ENCODE results near the gene ALKBH5.

Gene ALKBH5

DNA sequence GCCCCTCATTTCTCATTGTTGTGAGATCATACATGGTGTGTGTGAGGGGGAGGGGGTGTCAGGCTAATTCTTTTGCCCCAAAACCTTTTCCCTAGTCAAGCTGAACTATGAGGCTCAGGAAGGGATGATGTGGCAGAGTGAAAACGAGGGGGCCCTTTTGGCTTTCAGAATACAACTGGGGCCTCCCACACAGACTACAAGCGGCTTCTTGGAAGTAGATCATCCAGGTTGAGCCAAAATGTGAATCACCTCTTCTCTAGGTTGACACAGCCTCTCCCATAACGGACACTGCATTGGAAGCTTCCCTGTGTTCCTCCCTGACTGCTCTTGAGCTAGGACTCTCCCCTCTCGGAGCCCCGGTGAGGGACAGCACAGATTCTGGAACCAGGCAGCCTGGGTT, 2.3 kb upstream of the ALKBH5 start:
- peaks cover 0 to 16% of the 10 kb centered on the region in 2 experiments; a peak in 1 of 3 replicates for H3K36me3 ChIP-seq (ENCODE audit: control insufficient read depth in 2 of 2, insufficient read depth in 1 of 2, low read length in 2 of 2)
- H3K9me3 ChIP-seq (ENCODE audit: control insufficient read depth, insufficient read depth, low read depth, low read length) = no peaks in the 10 kb centered on the region
- H3K4me3 ChIP-seq (ENCODE audit: low read depth, low read length) = no peak overlapping the region
- POLR2A ChIA-PET = interaction anchor here (0.6 to 0.7 kb wide), 2 partner anchors 23 to 183 kb away, joined by 3 to 4 read pairs; no protein-coding TSS in a partner anchor
- no peak overlapping the region for H3K27ac ChIP-seq (ENCODE audit: extremely low read depth, low read depth, low read length)
- TF ChIP-seq ZNF544 (tag by site-specific recombination; IDR thresholded peaks at IDR 0.05) = no peak
- TF ChIP-seq ZNF302 (tag by site-specific recombination; IDR thresholded peaks at IDR 0.05; ENCODE audit: low read depth) = no peak
- no peak for TF ChIP-seq ZNF138 (tag by site-specific recombination; IDR thresholded peaks at IDR 0.05; ENCODE audit: borderline replicate concordance)
- no peak for TF ChIP-seq ZNF76 (tag by site-specific recombination; IDR thresholded peaks at IDR 0.05; ENCODE audit: borderline replicate concordance, low read depth)
- TF ChIP-seq ZNF221 (tag by site-specific recombination; IDR thresholded peaks at IDR 0.05; ENCODE audit: borderline replicate concordance) = no peak
- no peak for TF ChIP-seq ZNF155 (tag by site-specific recombination; IDR thresholded peaks at IDR 0.05)
- TF ChIP-seq, protein P1, sequence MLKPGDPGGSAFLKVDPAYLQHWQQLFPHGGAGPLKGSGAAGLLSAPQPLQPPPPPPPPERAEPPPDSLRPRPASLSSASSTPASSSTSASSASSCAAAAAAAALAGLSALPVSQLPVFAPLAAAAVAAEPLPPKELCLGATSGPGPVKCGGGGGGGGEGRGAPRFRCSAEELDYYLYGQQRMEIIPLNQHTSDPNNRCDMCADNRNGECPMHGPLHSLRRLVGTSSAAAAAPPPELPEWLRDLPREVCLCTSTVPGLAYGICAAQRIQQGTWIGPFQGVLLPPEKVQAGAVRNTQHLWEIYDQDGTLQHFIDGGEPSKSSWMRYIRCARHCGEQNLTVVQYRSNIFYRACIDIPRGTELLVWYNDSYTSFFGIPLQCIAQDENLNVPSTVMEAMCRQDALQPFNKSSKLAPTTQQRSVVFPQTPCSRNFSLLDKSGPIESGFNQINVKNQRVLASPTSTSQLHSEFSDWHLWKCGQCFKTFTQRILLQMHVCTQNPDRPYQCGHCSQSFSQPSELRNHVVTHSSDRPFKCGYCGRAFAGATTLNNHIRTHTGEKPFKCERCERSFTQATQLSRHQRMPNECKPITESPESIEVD (tag by site-specific recombination; IDR thresholded peaks at IDR 0.05) = no peak
- TF ChIP-seq ZNF394 (tag by site-specific recombination; IDR thresholded peaks at IDR 0.05; ENCODE audit: borderline replicate concordance) = no peak
- TF ChIP-seq, protein P2, sequence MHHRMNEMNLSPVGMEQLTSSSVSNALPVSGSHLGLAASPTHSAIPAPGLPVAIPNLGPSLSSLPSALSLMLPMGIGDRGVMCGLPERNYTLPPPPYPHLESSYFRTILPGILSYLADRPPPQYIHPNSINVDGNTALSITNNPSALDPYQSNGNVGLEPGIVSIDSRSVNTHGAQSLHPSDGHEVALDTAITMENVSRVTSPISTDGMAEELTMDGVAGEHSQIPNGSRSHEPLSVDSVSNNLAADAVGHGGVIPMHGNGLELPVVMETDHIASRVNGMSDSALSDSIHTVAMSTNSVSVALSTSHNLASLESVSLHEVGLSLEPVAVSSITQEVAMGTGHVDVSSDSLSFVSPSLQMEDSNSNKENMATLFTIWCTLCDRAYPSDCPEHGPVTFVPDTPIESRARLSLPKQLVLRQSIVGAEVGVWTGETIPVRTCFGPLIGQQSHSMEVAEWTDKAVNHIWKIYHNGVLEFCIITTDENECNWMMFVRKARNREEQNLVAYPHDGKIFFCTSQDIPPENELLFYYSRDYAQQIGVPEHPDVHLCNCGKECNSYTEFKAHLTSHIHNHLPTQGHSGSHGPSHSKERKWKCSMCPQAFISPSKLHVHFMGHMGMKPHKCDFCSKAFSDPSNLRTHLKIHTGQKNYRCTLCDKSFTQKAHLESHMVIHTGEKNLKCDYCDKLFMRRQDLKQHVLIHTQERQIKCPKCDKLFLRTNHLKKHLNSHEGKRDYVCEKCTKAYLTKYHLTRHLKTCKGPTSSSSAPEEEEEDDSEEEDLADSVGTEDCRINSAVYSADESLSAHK (tag by site-specific recombination; IDR thresholded peaks at IDR 0.05) = no peak
- TF ChIP-seq, protein P3, sequence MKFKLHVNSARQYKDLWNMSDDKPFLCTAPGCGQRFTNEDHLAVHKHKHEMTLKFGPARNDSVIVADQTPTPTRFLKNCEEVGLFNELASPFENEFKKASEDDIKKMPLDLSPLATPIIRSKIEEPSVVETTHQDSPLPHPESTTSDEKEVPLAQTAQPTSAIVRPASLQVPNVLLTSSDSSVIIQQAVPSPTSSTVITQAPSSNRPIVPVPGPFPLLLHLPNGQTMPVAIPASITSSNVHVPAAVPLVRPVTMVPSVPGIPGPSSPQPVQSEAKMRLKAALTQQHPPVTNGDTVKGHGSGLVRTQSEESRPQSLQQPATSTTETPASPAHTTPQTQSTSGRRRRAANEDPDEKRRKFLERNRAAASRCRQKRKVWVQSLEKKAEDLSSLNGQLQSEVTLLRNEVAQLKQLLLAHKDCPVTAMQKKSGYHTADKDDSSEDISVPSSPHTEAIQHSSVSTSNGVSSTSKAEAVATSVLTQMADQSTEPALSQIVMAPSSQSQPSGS (tag by site-specific recombination; IDR thresholded peaks at IDR 0.05; ENCODE audit: low read depth) = no peak
- TF ChIP-seq, protein P4, sequence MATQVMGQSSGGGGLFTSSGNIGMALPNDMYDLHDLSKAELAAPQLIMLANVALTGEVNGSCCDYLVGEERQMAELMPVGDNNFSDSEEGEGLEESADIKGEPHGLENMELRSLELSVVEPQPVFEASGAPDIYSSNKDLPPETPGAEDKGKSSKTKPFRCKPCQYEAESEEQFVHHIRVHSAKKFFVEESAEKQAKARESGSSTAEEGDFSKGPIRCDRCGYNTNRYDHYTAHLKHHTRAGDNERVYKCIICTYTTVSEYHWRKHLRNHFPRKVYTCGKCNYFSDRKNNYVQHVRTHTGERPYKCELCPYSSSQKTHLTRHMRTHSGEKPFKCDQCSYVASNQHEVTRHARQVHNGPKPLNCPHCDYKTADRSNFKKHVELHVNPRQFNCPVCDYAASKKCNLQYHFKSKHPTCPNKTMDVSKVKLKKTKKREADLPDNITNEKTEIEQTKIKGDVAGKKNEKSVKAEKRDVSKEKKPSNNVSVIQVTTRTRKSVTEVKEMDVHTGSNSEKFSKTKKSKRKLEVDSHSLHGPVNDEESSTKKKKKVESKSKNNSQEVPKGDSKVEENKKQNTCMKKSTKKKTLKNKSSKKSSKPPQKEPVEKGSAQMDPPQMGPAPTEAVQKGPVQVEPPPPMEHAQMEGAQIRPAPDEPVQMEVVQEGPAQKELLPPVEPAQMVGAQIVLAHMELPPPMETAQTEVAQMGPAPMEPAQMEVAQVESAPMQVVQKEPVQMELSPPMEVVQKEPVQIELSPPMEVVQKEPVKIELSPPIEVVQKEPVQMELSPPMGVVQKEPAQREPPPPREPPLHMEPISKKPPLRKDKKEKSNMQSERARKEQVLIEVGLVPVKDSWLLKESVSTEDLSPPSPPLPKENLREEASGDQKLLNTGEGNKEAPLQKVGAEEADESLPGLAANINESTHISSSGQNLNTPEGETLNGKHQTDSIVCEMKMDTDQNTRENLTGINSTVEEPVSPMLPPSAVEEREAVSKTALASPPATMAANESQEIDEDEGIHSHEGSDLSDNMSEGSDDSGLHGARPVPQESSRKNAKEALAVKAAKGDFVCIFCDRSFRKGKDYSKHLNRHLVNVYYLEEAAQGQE (tag by site-specific recombination; IDR thresholded peaks at IDR 0.05) = no peak
- TF ChIP-seq ZNF202 (tag by site-specific recombination; IDR thresholded peaks at IDR 0.05; ENCODE audit: borderline replicate concordance) = no peak
- TF ChIP-seq ZNF792 (tag by site-specific recombination; IDR thresholded peaks at IDR 0.05) = no peak
- TF ChIP-seq ZNF791 (tag by site-specific recombination; IDR thresholded peaks at IDR 0.05) = no peak
- TF ChIP-seq ZNF664 (tag by site-specific recombination; IDR thresholded peaks at IDR 0.05) = no peak
- no peak for TF ChIP-seq IKZF3 (tag by site-specific recombination; IDR thresholded peaks at IDR 0.05)
- TF ChIP-seq GLI2 (tag by site-specific recombination; IDR thresholded peaks at IDR 0.05; ENCODE audit: borderline replicate concordance, low read depth) = no peak
- TF ChIP-seq YY1 (tag by site-specific recombination; IDR thresholded peaks at IDR 0.05) = no peak
- no peak for TF ChIP-seq ZNF423 (tag by site-specific recombination; IDR thresholded peaks at IDR 0.05)
- TF ChIP-seq, protein P5, sequence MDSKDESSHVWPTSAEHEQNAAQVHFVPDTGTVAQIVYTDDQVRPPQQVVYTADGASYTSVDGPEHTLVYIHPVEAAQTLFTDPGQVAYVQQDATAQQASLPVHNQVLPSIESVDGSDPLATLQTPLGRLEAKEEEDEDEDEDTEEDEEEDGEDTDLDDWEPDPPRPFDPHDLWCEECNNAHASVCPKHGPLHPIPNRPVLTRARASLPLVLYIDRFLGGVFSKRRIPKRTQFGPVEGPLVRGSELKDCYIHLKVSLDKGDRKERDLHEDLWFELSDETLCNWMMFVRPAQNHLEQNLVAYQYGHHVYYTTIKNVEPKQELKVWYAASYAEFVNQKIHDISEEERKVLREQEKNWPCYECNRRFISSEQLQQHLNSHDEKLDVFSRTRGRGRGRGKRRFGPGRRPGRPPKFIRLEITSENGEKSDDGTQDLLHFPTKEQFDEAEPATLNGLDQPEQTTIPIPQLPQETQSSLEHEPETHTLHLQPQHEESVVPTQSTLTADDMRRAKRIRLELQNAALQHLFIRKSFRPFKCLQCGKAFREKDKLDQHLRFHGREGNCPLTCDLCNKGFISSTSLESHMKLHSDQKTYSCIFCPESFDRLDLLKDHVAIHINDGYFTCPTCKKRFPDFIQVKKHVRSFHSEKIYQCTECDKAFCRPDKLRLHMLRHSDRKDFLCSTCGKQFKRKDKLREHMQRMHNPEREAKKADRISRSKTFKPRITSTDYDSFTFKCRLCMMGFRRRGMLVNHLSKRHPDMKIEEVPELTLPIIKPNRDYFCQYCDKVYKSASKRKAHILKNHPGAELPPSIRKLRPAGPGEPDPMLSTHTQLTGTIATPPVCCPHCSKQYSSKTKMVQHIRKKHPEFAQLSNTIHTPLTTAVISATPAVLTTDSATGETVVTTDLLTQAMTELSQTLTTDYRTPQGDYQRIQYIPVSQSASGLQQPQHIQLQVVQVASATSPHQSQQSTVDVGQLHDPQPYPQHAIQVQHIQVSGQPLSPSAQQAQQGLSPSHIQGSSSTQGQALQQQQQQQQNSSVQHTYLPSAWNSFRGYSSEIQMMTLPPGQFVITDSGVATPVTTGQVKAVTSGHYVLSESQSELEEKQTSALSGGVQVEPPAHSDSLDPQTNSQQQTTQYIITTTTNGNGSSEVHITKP (tag by site-specific recombination; IDR thresholded peaks at IDR 0.05) = no peak
- H3K4me1 ChIP-seq (ENCODE audit: control insufficient read depth, insufficient read depth, low read length) = peaks cover 10% of the 10 kb centered on the region
- CTCF ChIA-PET = interaction anchor here (0.5 to 3.4 kb wide), 5 partner anchors 28 to 1178 kb away, joined by 3 to 20 read pairs (median 3); no protein-coding TSS in a partner anchor

Data from HEK293 (cell line).